Naive B cell (primary cell): Measurements from ENCODE around the gene HS3ST4. TPM values are rescaled to one million over a fixed set of nuclear protein-coding genes. Genes with fewer than 3 reads are reported as not detected.
A peak's percentile ranks its signal among the peaks of the same experiment; 100 is the strongest.

Experiments
- ATAC-seq, 2 donors: fragments of 150-1000 bp; cut with Tn5 transposase; 2 replicates each; pipeline ENCODE4 v1.10.0; 2021; ENCODE audit warnings: low read depth in 2 of 2, mild to moderate bottlenecking in 2 of 2, moderate library complexity in 2 of 2
- DNase-seq: peaks from one replicate; pipeline ENCODE4 v3.0.0; 2022
- H3K27ac Mint-ChIP-seq, 6 donors: one replicate each; pipeline ENCODE4 v1.8.0; 2020 to 2022; ENCODE audit warnings: mild to moderate bottlenecking in 6 of 6, mixed read lengths in 6 of 6, moderate library complexity in 5 of 6, inconsistent platforms in 2 of 6
- H3K27me3 Mint-ChIP-seq, 3 donors: one replicate each; pipeline ENCODE4 v1.8.0; 2021 to 2022; ENCODE audit warnings: mixed read lengths in 3 of 3, mild to moderate bottlenecking in 1 of 3
- H3K36me3 Mint-ChIP-seq, 2 donors: one replicate each; pipeline ENCODE4 v1.8.0; 2020 to 2022; ENCODE audit warnings: mixed read lengths in 2 of 2, inconsistent platforms in 1 of 2, mild to moderate bottlenecking in 1 of 2
- H3K4me1 Mint-ChIP-seq, 3 donors: one replicate each; pipeline ENCODE4 v1.8.0; 2020 to 2022; ENCODE audit warnings: mixed read lengths in 3 of 3, inconsistent platforms in 1 of 3, mild to moderate bottlenecking in 1 of 3, moderate library complexity in 1 of 3
- H3K4me3 Mint-ChIP-seq, 8 donors: one replicate each; pipeline ENCODE4 v1.8.0; 2020 to 2022; ENCODE audit warnings: mild to moderate bottlenecking in 8 of 8, mixed read lengths in 8 of 8, moderate library complexity in 8 of 8, inconsistent platforms in 2 of 8
- H3K9me3 Mint-ChIP-seq, 7 donors: one replicate each; pipeline ENCODE4 v1.8.0; 2020 to 2022; ENCODE audit warnings: mixed read lengths in 7 of 7, mild to moderate bottlenecking in 5 of 7, inconsistent platforms in 2 of 7, moderate library complexity in 1 of 7
- polyA plus RNA-seq, 6 donors: library from polyadenylated mRNA; unstranded; fragments of 300-500 nt; fragmentation: Illumina TruSeq; gene quantifications; one replicate each; pipeline ENCODE4 v1.2.3, GENCODE V29; 2021; ENCODE audit warnings: low read depth in 6 of 6

The HS3ST4 gene
- polyA plus RNA-seq, 6 donors from 2014 or later: not detected

DNA sequence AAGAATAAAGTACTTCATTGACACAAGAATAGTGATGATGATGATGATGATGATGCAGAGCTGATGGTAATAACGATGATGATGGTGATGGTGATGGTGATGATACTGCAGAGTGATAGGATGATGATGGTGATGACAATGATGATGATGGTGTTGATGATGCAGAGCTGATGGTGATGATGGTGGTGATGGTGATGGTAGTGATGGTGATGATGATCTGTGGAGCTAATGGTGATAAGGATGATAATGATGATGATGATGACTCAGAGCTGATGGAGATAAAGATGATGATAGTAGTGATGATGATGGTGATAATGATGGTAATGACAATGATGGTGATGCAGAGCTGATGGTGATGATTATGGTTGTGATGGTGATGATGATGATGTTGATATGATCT lies 448.1 kb downstream of the HS3ST4 start:
- Mint-ChIP-seq H3K27me3 (no peaks in the 10 kb centered on the region), H3K36me3 (no peaks in the 10 kb centered on the region), H3K4me1 (no peaks in the 10 kb centered on the region), H3K4me3 (no peak overlapping the region), H3K9me3 (peaks cover 0 to 3% (median 0%) of the 10 kb centered on the region in 7 donors), H3K27ac (no peak overlapping the region)
- ATAC-seq (no peak), DNase-seq (no peak)

GRCh38 chr16:26149364-26150190 lies 457.8 kb downstream of the HS3ST4 start:
- Mint-ChIP-seq H3K36me3 (no peaks in the 10 kb centered on the region), H3K4me1 (no peaks in the 10 kb centered on the region), H3K27ac (peak overlapping the region in 1 of 6 donors; percentile 2), H3K27me3 (peaks cover 0 to 5% (median 5%) of the 10 kb centered on the region in 3 donors), H3K4me3 (no peak overlapping the region), H3K9me3 (peaks cover 0 to 5% (median 0%) of the 10 kb centered on the region in 7 donors)
- DNase-seq (no peak), ATAC-seq (no peak)

DNA sequence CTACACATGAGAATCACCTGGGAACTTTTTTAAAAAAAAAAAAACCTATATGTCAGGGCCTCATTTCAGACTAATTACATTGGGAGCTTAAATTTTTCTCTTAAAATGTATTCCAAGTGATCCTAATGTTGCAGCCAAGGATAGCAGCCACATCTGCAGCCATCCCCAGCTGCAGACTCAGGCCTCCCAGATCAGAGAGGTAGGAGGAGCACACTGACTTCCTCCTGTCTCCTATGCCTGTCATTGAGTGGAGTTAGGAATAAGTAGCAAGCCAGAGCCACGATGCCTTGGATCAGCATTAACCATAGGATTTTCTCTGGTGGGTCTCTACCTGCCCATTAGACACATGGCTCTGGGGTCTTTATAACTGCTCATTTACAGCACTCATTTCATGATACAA lies 463.5 kb downstream of the HS3ST4 start:
- peaks cover 0 to 4% (median 2%) of the 10 kb centered on the region in 7 donors for H3K9me3 Mint-ChIP-seq
- H3K4me1 Mint-ChIP-seq: no peaks in the 10 kb centered on the region
- no peak overlapping the region for H3K4me3 Mint-ChIP-seq
- H3K36me3 Mint-ChIP-seq: no peaks in the 10 kb centered on the region
- DNase-seq: no peak
- H3K27me3 Mint-ChIP-seq: peaks cover 0 to 12% (median 4%) of the 10 kb centered on the region in 3 donors
- no peak overlapping the region for H3K27ac Mint-ChIP-seq
- no peak for ATAC-seq

DNA sequence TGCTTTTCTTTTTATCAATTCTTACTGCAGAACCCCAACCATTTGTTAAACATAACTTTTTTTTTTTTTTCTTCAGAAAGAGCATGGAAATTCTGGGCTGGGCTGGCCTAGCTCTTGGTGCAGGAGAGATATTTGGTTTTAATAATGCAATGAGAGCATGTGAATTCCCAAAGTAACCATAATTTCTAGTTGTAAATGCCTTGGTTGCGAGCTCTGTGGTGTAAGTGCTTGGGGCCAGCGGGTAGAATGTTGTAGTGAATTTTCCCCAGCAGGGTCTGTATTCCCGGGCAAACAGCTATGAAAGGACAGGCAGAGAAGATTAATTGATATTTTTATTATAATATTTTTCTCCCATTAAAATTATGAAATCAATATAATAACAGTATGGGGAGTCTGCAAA lies 465.6 kb downstream of the HS3ST4 start:
- DNase-seq (no peak), ATAC-seq (no peak)
- H3K4me3 Mint-ChIP-seq: no peak overlapping the region
- H3K4me1 Mint-ChIP-seq: no peaks in the 10 kb centered on the region
- peaks cover 0 to 3% (median 0%) of the 10 kb centered on the region in 7 donors for H3K9me3 Mint-ChIP-seq
- H3K27ac Mint-ChIP-seq: no peak overlapping the region
- peaks cover 0 to 7% (median 4%) of the 10 kb centered on the region in 3 donors for H3K27me3 Mint-ChIP-seq
- H3K36me3 Mint-ChIP-seq: no peaks in the 10 kb centered on the region

DNA sequence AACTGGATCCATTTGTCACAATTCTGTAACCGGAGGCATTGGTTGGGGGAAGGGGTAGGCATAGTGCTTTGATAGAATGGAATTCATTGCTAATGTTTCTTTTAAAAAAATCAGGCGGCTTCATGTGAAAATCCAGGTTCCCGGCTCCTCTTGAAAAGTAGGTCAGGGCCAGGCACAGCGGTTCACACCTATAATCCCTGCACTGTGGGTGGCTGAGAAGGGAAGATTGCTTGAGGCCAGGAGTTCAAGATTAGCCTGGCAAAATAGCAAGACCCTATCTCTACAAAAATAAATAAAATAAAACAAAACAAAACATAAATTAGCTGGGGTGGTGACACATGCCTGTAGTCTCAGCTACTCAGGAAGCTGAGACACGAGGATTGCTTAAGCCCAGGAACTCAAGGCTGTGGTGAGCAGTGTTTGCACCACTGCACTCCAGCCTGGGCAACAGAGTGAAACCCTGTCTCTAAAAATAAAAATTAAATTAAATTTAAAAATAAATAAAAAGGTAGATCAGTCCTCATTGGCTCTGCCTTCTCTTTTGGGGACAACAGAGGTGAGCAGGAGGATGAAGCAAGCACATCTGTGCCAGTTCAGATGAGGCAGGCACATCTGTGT lies 466.5 kb downstream of the HS3ST4 start:
- H3K36me3 Mint-ChIP-seq: no peaks in the 10 kb centered on the region
- no peak overlapping the region for H3K4me3 Mint-ChIP-seq
- H3K27me3 Mint-ChIP-seq: peaks cover 0 to 8% (median 4%) of the 10 kb centered on the region in 3 donors
- peaks cover 0 to 3% (median 0%) of the 10 kb centered on the region in 7 donors for H3K9me3 Mint-ChIP-seq
- H3K4me1 Mint-ChIP-seq: no peaks in the 10 kb centered on the region
- DNase-seq: no peak
- no peak for ATAC-seq
- no peak overlapping the region for H3K27ac Mint-ChIP-seq

GRCh38 chr16:26161461-26162180 lies 469.9 kb downstream of the HS3ST4 start:
- H3K27me3 Mint-ChIP-seq: peaks cover 0 to 16% (median 4%) of the 10 kb centered on the region in 3 donors
- DNase-seq (no peak), ATAC-seq (no peak)
- H3K9me3 Mint-ChIP-seq: peaks cover 0 to 5% (median 2%) of the 10 kb centered on the region in 7 donors
- no peaks in the 10 kb centered on the region for H3K4me1 Mint-ChIP-seq
- no peak overlapping the region for H3K27ac Mint-ChIP-seq
- H3K4me3 Mint-ChIP-seq: no peak overlapping the region
- H3K36me3 Mint-ChIP-seq: no peaks in the 10 kb centered on the region

DNA sequence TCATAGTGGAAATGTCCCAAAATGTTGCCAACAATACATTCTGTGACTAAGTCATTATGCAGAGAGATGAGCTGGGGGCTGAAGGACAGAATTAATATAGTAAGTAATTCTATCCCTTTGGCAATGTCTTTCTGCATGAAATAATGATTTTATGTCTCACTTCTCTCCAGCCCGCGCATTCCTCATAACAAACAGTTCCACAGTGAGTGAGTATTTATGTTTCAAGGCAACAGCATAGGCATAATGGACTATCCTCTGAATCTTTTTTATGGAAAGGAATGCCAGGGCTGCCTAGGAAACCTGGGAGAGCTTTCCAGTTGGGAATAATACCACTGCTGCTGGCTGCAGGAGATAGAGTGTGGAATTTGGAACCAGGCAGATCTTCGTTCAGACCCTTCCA lies 477.7 kb downstream of the HS3ST4 start:
- no peak for DNase-seq
- Mint-ChIP-seq H3K27me3 (peaks cover 18 to 26% (median 19%) of the 10 kb centered on the region in 3 donors), H3K4me1 (no peaks in the 10 kb centered on the region), H3K36me3 (no peaks in the 10 kb centered on the region), H3K9me3 (peaks cover 0 to 6% (median 3%) of the 10 kb centered on the region in 7 donors), H3K27ac (no peak overlapping the region), H3K4me3 (no peak overlapping the region)
- ATAC-seq: no peak

- Mint-ChIP-seq H3K4me3 (no peak overlapping the region), H3K4me1 (no peaks in the 10 kb centered on the region), H3K27me3 (peaks cover 5 to 17% (median 7%) of the 10 kb centered on the region in 3 donors)
Observed at GRCh38 chr16:26175944-26176343, 484.2 kb downstream of the HS3ST4 start.

GRCh38 chr16:26177438-26177837 lies 485.7 kb downstream of the HS3ST4 start:
- DNase-seq (no peak), ATAC-seq (no peak)
- peaks cover 0 to 5% (median 2%) of the 10 kb centered on the region in 7 donors for H3K9me3 Mint-ChIP-seq
- no peaks in the 10 kb centered on the region for H3K4me1 Mint-ChIP-seq
- peaks cover 4 to 12% (median 5%) of the 10 kb centered on the region in 3 donors for H3K27me3 Mint-ChIP-seq
- H3K36me3 Mint-ChIP-seq: no peaks in the 10 kb centered on the region
- H3K27ac Mint-ChIP-seq: no peak overlapping the region
- no peak overlapping the region for H3K4me3 Mint-ChIP-seq

More at GRCh38 chr16:26175944-26176343, 484.2 kb downstream of the HS3ST4 start:
- peaks cover 0 to 5% (median 1%) of the 10 kb centered on the region in 7 donors for H3K9me3 Mint-ChIP-seq
- no peaks in the 10 kb centered on the region for H3K36me3 Mint-ChIP-seq
- H3K27ac Mint-ChIP-seq: no peak overlapping the region
- ATAC-seq (no peak), DNase-seq (no peak)

- no peak for ATAC-seq
- Mint-ChIP-seq H3K36me3 (no peaks in the 10 kb centered on the region), H3K27ac (no peak overlapping the region), H3K4me3 (no peak overlapping the region), H3K4me1 (no peaks in the 10 kb centered on the region), H3K9me3 (peaks cover 0 to 5% (median 2%) of the 10 kb centered on the region in 7 donors), H3K27me3 (peaks cover 4 to 8% (median 5%) of the 10 kb centered on the region in 3 donors)
- DNase-seq: no peak
Observed at GRCh38 chr16:26178298-26178697, 486.5 kb downstream of the HS3ST4 start.

GRCh38 chr16:26186091-26186615 lies 494.4 kb downstream of the HS3ST4 start:
- peaks cover 0 to 4% (median 0%) of the 10 kb centered on the region in 7 donors for H3K9me3 Mint-ChIP-seq
- no peak overlapping the region for H3K4me3 Mint-ChIP-seq
- ATAC-seq (no peak), DNase-seq (no peak)
- H3K36me3 Mint-ChIP-seq: no peaks in the 10 kb centered on the region
- H3K4me1 Mint-ChIP-seq: no peaks in the 10 kb centered on the region
- peaks cover 7 to 32% (median 25%) of the 10 kb centered on the region in 3 donors for H3K27me3 Mint-ChIP-seq
- peak overlapping the region in 1 of 6 donors; percentile 51 for H3K27ac Mint-ChIP-seq
